HG02885 (cell line): Measurements from ENCODE around the gene LAPTM5.

Experiments
- ATAC-seq: cut with Tn5 transposase; IDR thresholded peaks from one replicate; pipeline ENCODE4 v1.9.1; 2021; ENCODE audit warnings: mild to moderate bottlenecking; ENCODE audit not compliant: unreplicated experiment, poor library complexity

LAPTM5 gene

GRCh38 chr1:30721341-30721793 lies 36.2 kb downstream of the LAPTM5 start:
- ATAC-seq = no peak

GRCh38 chr1:30720271-30721223 lies 37.0 kb downstream of the LAPTM5 start:
- no peak for ATAC-seq

GRCh38 chr1:30719406-30720270 lies 37.9 kb downstream of the LAPTM5 start:
- ATAC-seq = no peak

DNA sequence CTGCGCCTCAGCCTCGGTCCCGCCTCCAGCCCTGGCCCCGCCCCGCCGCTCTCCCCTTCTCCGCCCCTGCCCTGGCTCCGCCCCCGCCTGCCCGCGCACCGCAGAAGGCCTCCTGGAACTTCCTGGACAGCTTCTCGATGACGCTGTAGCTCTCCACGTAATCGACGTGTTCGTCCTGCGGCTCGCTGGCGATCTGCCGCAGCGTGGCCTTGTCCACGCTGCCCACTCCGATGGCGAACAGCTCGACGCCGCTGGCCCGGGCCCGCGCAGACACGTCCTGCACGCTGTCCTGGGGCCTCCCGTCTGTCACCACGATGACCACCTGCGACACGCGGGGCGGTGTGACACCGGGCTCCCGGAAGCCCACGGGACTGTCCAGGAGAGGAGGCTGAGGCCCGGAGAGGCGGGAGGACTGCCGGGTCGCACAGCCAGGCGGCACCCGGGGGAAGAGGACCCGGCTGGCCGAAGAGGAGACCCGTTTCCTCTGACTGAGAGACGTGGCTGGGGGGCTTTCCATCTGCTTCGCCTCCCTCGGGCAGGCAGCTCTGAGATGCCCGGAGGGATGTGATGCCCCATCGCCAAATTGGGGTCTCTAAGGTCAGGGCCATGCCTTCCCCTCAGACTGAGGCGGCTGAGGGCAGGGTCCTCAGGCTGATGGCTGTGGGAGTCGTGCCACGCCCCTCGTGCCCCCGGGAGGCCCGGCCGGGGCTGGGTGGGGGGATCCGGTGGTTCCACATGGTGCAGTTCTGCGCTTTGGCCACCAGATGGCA lies 38.8 kb downstream of the LAPTM5 start:
- ATAC-seq = peak; percentile 63

DNA sequence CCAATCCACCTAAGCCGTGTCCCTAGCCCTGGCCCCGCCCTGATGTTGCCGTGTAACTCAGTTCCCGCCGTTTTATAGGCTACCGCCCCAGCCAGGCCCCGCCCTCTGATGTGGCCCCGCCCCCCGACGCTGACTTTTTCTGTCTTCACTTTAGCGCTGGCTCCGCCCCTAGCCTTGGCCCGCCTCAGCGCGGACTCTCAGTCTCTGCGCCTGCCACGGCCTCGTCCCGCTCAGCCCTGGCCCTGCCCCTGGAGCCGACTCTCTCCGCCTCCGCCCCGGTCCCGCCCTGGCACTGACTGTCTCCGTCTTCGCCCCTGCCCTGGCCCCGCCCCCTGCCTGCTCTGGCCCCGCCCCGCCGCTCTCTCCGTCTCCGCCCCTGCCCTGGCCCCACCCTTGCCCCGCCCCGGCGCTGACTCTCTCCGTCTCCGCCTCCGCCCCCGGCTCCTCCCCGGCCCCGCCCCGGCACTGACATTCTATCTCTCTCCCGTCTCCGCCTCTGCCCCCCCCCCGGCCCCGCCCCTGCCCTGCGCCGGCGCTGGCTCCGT lies 39.4 kb downstream of the LAPTM5 start:
- ATAC-seq = peak; percentile 87

GRCh38 chr1:30716646-30717045 lies 40.9 kb downstream of the LAPTM5 start:
- ATAC-seq = no peak

GRCh38 chr1:30715886-30716285 lies 41.7 kb downstream of the LAPTM5 start:
- no peak for ATAC-seq

DNA sequence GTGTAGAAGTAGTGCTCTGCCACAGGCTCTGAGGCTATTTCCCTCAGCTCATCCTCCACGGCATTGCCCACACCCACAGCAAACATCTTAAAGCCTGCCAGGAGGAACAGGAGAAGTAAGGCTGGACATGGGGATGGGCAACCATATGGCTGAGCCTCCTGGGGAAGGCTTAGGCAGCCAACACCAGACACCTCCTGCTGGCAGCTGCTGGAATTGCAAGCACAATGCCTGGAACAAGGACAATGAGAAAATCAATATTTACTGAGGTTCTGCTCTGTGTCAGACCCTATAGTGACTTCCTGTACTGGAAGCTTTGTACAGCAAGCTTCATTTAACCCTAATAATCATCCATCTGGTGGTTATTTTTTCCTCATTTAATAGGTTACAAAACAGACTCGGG lies 42.4 kb downstream of the LAPTM5 start:
- no peak for ATAC-seq

- no peak for ATAC-seq
Measured at GRCh38 chr1:30714536-30715090, 43.0 kb downstream of the LAPTM5 start.

GRCh38 chr1:30714025-30714424 lies 43.5 kb downstream of the LAPTM5 start:
- ATAC-seq = no peak

DNA sequence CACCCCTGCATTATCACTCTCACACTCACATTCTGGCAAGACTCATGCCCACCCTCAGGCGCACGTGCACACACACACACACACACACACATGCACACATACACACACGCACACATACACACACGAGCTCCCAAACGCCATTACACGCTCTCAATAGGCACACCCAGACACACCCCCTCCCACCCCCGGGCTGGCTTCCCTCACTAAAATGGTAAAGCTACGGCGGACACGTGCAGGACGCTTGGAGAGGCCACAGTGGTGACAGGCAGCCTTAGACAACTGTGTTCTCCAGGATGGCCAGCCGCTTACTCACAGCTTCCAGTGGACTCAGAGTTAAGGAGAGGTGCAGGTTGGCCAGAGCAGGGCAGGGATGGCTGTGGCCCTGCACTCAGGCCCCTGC lies 44.3 kb downstream of the LAPTM5 start:
- ATAC-seq = no peak

GRCh38 chr1:30712583-30712982 lies 45.0 kb downstream of the LAPTM5 start:
- ATAC-seq = no peak

DNA sequence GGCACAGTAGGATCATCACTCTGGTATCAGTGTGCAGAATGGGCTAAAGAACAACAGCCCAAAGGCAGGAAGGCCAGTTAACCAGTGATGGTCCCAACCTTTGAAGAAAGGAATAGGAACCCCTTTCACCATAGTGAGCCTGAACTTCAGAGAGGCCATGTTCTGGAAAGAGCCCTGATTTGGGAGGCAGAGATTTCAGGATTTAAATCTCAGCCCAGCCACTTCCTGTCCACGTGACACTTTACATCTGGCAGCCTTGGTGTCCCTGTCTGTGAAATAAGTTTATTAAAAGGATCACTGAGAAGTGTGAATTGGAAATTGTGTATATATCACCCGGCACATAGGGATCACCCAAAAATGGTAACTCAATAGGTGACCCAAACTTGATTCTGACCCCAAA lies 47.2 kb downstream of the LAPTM5 start:
- ATAC-seq = no peak

DNA sequence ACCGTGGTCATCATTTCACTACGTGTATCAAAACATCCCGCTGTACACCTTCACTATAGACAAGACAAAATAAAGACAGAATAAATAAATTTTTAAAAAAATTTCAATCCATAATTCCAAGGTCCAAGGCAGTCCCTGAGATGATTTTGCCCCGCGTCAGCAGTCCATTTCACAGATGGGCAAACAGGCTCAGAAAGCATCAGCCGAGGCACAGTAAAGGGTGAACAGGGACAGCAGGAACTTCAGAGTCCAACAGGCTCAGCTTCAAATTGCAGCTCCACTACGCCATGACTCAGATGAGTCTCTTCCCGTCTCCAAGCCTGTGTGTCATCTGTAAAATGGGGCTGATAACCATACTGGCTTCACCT lies 49.2 kb downstream of the LAPTM5 start:
- no peak for ATAC-seq

DNA sequence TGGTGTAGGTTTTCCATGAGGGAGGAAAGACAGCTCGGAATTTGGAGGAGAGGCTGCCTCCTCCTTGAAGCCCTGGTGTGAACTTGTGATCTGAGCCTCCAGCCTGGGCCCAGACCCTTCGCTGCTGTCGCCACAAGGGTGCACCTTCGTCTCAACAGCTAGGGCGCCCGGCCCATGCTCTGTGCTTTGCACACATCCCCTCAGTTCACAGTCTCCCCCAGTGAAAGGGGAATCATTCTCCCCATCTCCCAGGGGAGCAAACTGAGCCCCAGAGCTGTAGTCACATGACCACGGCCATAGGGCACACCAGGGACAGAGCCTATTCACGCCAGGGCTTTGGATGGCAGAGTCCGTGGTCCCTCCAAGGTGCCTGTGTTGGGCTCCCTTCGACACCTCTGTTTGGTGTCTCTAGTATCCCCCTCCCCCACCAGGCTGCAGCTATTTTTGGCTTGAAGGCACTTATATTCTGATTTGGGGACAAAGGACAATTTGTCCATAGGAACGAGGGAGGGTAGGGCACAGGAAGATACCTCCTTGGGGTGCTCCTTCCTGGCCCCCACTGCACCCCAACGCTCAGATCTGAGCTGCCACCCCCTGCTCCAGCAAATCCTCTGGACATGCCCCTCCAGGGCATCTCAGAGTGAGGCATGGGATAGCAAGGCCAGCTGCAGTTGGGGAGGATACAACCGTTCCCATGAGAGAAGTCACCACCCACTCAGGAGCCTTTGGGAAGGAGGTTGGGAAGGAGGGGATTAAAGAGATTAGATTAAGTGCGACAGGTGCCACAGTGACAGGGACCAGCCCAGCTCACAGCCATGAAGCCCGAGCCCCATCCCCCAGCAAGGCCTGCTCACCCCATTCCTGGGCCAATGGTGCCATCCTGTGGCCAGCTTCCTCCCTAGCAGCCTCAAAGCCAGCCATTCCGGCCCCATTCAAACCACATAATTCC lies 49.9 kb downstream of the LAPTM5 start:
- no peak for ATAC-seq

- no peak for ATAC-seq
Measured at GRCh38 chr1:30706528-30706927, 51.0 kb downstream of the LAPTM5 start.

DNA sequence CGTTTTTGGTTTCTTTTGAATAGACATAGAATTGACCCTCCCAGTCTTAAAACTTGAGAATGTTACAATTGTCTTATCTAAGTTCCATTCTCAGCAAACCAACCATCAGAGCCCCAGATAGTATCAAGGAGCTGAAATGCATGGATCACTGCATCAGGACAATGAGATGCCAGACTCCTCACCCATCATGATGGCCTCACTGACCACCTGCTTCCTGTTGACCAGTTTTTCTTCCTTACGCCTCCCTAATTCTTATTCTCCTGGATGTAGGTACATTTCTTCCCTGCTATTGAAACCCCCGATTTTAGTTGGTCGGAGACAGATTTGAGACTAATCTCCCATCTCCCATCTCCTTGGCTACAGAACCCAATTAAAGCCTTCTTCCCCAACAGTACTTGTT lies 51.9 kb downstream of the LAPTM5 start:
- no peak for ATAC-seq

DNA sequence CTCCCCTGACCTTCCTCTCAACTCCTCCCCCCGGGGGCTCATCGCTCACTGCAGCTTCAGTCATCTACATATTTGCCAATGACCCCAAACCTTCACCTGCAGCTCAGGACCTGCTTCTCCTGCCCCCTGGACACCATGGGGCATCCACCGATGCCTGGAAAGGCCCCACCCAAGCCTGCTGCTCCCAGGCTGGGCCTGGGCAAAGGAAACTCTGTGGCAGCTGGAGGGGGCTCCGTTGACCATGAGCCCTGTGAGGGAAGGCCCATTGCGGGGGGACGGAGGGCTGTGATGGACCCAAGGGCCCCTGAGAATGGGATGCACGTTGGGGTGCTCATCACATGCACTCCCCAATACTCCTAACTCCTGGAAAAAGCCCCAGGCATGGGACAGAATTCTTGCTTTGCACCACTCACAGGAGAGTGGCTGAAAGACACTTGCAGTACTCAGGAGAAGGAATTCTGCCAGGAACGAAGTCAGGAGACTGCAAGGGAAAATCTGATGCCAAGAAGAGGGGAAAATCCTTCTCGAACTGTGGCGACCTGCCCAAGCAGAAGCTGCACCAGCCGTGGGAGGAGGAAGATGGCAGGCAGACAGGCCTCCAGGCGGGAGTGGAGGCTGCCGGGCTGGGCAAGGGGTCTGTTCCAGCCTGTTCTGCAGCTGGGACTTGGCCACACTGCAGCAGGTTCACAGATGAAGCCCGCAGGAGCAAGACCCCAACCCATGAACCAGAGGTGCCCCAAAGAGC lies 52.6 kb downstream of the LAPTM5 start:
- ATAC-seq = no peak
